ENCODE measurements around the gene JADE2. TPM values are rescaled to one million over a fixed set of nuclear protein-coding genes. Genes with fewer than 3 reads are reported as not detected.
"Not testable (repeated sequence)": the region's sequence is repeated elsewhere in the genome, so short reads cannot be mapped to it uniquely, and the experiment has no call there.

The JADE2 gene
- total RNA-seq, 8 experiments from 2014 or later, result 0.46 to 20.7 (median 7.6) TPM

DNA sequence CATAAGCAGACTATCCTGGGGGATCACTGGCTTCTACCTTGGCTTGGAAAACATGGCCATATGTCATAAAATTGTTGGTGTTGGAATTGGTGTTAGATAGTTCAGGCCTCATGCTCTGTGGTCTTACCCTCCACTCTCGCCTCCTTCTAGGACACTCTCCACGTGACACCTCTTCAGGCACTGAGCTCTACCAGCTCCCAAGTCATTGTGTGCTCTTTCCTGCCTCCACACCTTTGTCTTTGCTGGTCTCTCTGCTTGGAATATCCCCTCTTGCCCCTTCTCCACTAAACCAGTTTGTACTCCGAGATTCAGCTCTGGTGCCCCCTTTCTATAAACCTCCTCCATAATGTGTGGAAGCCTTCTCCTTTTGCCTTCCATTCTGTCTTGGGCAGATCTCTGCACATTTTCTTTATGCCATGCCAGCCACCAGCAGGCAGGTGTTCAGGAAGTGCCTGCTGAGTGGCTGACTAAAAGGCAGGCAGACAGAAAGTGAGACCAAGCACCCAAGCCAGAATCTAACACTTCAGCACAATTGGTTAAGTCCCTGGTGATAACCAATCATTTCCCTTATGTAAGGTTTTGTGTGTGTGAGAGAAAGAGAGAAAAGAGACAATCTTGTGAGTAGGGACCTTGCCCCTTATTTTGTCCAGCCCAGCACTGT is 69.5 kb downstream of the JADE2 start:
- H3K4me3 ChIP-seq, result no peak overlapping the region
- no peak overlapping the region for H3K27ac ChIP-seq
- ATAC-seq (replicated peaks in 6 of 8), result no peak
- in situ Hi-C loops (cut with MboI; ENCODE audit: low pct_unique_long_range_greater_than_20kb in 2 of 9, low sequenced_read_pairs in 9 of 9, unreplicated experiment in 9 of 9), result loop anchor here in 3 of 9 experiments (10.0 to 25.0 kb wide), 4 partner anchors 208 to 408 kb away; partner anchors contain the start of gene SKP1 (in 2 of the 3)
- whole genome bisulfite sequencing, 10 experiments, result 50 to 100% (median 75%) methylated on average over 1 to 2 of the region's 3 CpGs; no CpG with 5 or more reads in 3 of the 10 experiments
- no peaks in the 10 kb centered on the region for H3K4me1 ChIP-seq (replicated peaks in 1 of 2)

DNA sequence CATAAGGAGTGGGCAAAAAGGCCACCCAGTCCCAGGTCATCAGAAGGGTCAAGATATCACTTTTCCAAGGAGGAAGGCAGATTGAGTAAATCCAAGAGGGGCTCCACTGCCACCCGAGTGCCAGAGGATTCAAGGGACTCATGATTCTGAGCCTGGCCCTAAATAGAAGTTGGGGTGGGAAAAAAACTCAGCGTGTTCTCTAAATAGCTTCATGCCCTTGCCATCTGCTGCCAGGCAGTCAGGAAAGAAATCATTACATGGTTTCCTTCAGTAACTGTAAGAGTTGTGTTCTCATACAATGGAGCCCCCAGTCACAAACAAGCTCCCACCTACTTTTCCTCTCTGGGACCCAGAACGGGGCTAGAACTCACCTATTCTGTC is 70.0 kb downstream of the JADE2 start:
- WGBS, 10 experiments, result 0 to 83% (median 53%) methylated on average over 1 to 2 of the region's 3 CpGs; no CpG with 5 or more reads in 4 of the 10 experiments
- in situ Hi-C loops (cut with MboI; ENCODE audit: low pct_unique_long_range_greater_than_20kb in 2 of 9, low sequenced_read_pairs in 9 of 9, unreplicated experiment in 9 of 9), result loop anchor here in 3 of 9 experiments (10.0 to 25.0 kb wide), 4 partner anchors 208 to 408 kb away; partner anchors contain the start of gene SKP1 (in 2 of the 3)
- ATAC-seq (replicated peaks in 6 of 8), result no peak

DNA sequence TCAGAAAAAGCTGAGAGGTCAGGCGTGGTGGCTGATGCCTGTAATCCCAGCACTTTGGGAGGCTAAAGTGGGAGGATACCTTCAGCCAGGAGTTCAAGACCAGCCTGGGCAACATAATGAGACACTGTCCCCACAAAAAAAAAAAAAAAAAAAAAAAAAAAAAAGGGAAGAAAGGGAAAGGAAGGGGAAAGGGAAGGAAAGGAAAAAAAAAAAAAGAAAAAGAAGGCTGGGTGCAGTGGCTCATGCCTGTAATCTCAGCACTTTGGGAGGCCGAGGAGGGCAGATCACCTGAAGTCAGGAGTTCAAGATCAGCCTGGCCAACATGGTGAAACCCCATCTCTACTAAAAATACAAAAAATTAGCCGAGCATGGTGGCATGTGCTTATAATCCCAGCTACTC is 74.3 kb downstream of the JADE2 start:
- not testable (repeated sequence) for H3K4me3 ChIP-seq; H3K27ac ChIP-seq; H3K4me1 ChIP-seq (replicated peaks in 1 of 2); ATAC-seq (replicated peaks in 6 of 8)
- in situ Hi-C loops (cut with MboI; ENCODE audit: low pct_unique_long_range_greater_than_20kb in 2 of 9, low sequenced_read_pairs in 9 of 9, unreplicated experiment in 9 of 9), result loop anchor here in 3 of 9 experiments (10.0 to 25.0 kb wide), 4 partner anchors 213 to 413 kb away; partner anchors contain the start of gene SKP1 (in 2 of the 3)
- WGBS, 10 experiments, result 86 to 100% (median 92%) methylated on average over 1 to 3 of the region's 3 CpGs; no CpG with 5 or more reads in 1 of the 10 experiments

More for the DNA sequence above, 70.0 kb downstream of the JADE2 start:
- H3K4me3 ChIP-seq, result no peak overlapping the region
- no peaks in the 10 kb centered on the region for H3K4me1 ChIP-seq (replicated peaks in 1 of 2)
- no peak overlapping the region for H3K27ac ChIP-seq

DNA sequence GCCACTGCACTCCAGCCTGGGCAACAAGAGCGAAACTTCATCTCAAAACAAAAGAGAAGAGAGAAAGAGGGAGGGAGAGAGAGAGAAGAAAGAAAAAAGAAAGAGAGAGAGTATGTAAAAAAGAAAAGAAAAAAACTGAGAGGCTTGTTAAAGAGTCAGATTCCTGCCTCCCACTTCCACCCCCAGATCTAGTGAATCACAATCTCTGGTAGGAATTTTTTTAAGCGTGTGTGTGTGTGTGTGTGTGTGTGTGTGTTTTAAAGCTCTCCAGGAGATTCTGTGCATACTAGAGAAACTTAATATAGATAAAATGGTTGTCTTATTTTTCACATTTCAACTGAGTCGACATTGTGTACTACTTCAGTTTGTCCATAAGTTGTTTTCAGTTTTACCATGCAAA is 75.1 kb downstream of the JADE2 start:
- no peak overlapping the region for H3K4me3 ChIP-seq
- WGBS, 10 experiments, result 31 to 100% (median 72%) methylated on average over 1 to 3 of the region's 3 CpGs
- H3K27ac ChIP-seq, result no peak overlapping the region
- in situ Hi-C loops (cut with MboI; ENCODE audit: low pct_unique_long_range_greater_than_20kb in 2 of 9, low sequenced_read_pairs in 9 of 9, unreplicated experiment in 9 of 9), result no loop called here
- H3K4me1 ChIP-seq (replicated peaks in 1 of 2), result no peaks in the 10 kb centered on the region
- ATAC-seq (replicated peaks in 6 of 8), result no peak

DNA sequence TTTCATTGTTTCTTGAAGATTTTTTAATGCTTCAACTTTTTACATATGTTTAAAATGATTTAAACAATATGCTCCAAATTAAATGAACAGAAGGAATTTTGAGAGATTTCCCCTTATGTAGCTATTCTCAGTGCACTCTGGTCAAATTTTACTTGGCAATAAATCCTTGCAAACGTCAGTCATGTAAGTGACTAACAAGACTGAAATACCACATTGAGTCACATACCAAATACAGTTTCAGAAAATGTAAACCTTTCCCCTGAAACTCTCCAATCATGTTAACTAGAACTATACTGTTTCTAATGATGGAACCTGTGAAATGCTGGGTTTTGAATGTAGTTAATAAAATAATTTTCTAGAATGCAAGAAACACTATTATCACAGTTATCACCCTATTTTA is 77.6 kb downstream of the JADE2 start:
- ATAC-seq (replicated peaks in 6 of 8), result no peak
- no peak overlapping the region for H3K27ac ChIP-seq
- H3K4me3 ChIP-seq, result no peak overlapping the region
- no peaks in the 10 kb centered on the region for H3K4me1 ChIP-seq (replicated peaks in 1 of 2)
- in situ Hi-C loops (cut with MboI; ENCODE audit: low pct_unique_long_range_greater_than_20kb in 2 of 9, low sequenced_read_pairs in 9 of 9, unreplicated experiment in 9 of 9), result no loop called here
- WGBS, 10 experiments, result 10 to 100% (median 86%) methylated on average over 1 of the region's 1 CpG; no CpG with 5 or more reads in 3 of the 10 experiments

DNA sequence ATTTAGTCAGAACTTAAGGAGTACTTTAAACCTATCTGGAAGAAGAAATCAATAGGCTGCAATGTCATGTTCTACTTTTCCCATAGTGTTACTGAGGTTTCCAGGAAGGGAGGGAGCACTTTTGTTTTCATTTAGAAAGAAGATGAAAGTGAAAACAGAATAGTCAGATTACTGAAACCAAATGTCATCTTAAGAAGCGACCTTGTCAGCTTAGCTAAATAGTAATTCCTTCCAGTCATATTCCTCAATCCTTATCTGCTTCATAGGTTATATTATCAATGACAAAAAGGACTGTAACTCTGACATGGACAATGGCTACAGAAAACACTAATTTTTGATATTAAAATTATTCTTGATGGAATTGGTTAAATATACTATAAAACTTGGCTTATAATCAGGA is 79.4 kb downstream of the JADE2 start:
- 0 to 100% (median 100%) methylated on average over 1 of the region's 1 CpG; no CpG with 5 or more reads in 1 of the 10 experiments for WGBS, 10 experiments
- peak in 1 of 8 experiments; percentile 23 for ATAC-seq (replicated peaks in 6 of 8)
- Histone ChIP-seq H3K27ac (no peak overlapping the region), H3K4me1 (replicated peaks in 1 of 2) (no peaks in the 10 kb centered on the region), H3K4me3 (no peak overlapping the region)
- in situ Hi-C loops (cut with MboI; ENCODE audit: low pct_unique_long_range_greater_than_20kb in 2 of 9, low sequenced_read_pairs in 9 of 9, unreplicated experiment in 9 of 9), result no loop called here

DNA sequence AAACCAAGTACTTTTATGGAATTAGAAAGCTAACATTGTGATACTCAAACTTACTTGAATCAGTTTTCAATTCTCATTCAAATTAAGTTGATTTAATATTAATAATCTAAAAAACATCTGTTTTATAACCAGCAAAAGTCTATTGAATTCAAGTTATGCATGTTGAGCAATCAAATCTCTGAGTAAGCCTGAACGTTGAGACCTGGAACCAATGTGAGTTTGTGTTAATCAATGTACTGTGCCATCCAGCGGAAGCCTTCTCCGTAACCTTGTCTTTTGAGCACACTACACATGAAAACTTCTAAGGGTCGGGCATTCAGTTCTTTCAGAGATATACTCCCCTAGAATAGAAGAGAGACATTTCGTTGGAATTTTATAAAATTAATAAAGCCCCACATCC is 81.3 kb downstream of the JADE2 start:
- ATAC-seq (replicated peaks in 6 of 8), result no peak
- 17 to 98% (median 82%) methylated on average over 1 to 5 of the region's 5 CpGs; no CpG with 5 or more reads in 1 of the 10 experiments for WGBS, 10 experiments
- no peak overlapping the region for H3K27ac ChIP-seq
- in situ Hi-C loops (cut with MboI; ENCODE audit: low pct_unique_long_range_greater_than_20kb in 2 of 9, low sequenced_read_pairs in 9 of 9, unreplicated experiment in 9 of 9), result no loop called here
- H3K4me1 ChIP-seq (replicated peaks in 1 of 2), result no peaks in the 10 kb centered on the region
- no peak overlapping the region for H3K4me3 ChIP-seq

DNA sequence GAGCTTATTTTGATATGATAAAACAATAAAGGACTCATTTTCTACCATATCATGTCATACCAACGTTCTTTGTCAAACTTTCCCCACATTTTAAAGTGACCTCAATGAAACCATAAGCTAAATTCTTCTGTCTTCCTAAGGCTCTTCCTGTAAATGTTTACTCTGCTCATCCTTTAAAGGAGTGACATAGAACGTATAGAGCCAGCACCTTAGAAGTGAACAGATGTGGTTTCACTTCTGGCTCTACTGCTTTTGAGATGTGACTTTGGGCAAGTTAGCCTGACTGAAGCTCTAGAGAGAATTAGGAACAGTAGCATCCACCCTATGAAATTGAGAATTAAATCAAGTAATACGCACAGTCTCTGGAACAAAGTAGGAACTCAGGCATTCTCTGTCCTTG is 83.1 kb downstream of the JADE2 start:
- no peak overlapping the region for H3K27ac ChIP-seq
- H3K4me1 ChIP-seq (replicated peaks in 1 of 2), result no peaks in the 10 kb centered on the region
- no peak for ATAC-seq (replicated peaks in 6 of 8)
- no peak overlapping the region for H3K4me3 ChIP-seq
- WGBS, 10 experiments, result 38 to 100% (median 95%) methylated on average over 1 to 3 of the region's 3 CpGs; no CpG with 5 or more reads in 3 of the 10 experiments
- in situ Hi-C loops (cut with MboI; ENCODE audit: low pct_unique_long_range_greater_than_20kb in 2 of 9, low sequenced_read_pairs in 9 of 9, unreplicated experiment in 9 of 9), result no loop called here

DNA sequence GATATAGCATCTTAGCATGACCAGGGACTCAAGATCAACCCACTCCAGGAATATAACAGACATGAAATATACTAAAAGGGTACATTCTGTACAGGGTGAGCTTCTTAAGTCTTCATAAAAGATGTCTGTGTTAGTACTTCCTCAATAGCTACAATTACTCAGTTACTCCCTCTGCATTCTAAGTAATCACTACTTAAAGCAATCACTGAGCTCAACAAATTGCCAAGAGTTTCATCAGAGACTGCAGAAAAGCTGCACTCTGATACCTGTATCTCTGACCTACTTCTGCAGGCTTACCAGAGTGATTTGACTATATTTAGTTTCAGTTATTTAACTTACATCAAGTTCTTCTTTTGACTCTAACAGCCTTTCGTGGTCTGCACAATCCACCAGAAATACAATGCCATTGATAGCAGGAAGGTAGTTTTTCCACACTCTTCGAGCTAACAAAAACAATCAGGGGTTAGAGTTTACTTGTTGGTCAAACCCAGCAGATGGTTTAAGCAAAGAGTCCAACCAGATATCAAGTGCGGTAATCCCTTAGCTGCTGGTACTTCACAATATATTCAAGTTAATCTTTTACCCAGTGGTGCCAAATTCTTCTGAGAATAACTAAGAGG is 83.9 kb downstream of the JADE2 start:
- Histone ChIP-seq H3K4me1 (replicated peaks in 1 of 2) (no peaks in the 10 kb centered on the region), H3K4me3 (no peak overlapping the region), H3K27ac (no peak overlapping the region)
- in situ Hi-C loops (cut with MboI; ENCODE audit: low pct_unique_long_range_greater_than_20kb in 2 of 9, low sequenced_read_pairs in 9 of 9, unreplicated experiment in 9 of 9), result no loop called here
- ATAC-seq (replicated peaks in 6 of 8), result peak in 1 of 8 experiments; percentile 28
- 71 to 100% (median 89%) methylated on average over 2 to 3 of the region's 3 CpGs; no CpG with 5 or more reads in 2 of the 10 experiments for WGBS, 10 experiments

DNA sequence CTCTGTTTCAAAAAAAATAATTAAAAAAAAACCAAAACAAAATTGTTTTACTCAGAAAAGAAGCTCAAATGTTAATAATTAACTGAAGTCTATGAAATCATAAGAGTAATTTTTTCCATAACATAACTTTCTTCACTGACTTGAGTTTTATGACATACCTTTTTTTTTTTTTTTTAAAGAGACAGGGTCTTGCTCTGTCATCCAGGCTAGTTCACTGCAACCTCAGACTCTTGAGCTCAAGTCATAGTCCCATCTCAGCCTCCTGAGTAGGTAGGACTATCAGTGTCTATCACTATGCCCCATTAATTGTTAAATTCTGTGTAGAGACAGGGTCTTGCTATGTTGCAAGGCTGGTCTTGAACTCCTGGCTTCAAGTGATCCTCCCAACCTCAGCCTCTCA is 85.3 kb downstream of the JADE2 start:
- no peaks in the 10 kb centered on the region for H3K4me1 ChIP-seq (replicated peaks in 1 of 2)
- no peak for ATAC-seq (replicated peaks in 6 of 8)
- in situ Hi-C loops (cut with MboI; ENCODE audit: low pct_unique_long_range_greater_than_20kb in 2 of 9, low sequenced_read_pairs in 9 of 9, unreplicated experiment in 9 of 9), result no loop called here
- H3K27ac ChIP-seq, result no peak overlapping the region
- H3K4me3 ChIP-seq, result no peak overlapping the region

DNA sequence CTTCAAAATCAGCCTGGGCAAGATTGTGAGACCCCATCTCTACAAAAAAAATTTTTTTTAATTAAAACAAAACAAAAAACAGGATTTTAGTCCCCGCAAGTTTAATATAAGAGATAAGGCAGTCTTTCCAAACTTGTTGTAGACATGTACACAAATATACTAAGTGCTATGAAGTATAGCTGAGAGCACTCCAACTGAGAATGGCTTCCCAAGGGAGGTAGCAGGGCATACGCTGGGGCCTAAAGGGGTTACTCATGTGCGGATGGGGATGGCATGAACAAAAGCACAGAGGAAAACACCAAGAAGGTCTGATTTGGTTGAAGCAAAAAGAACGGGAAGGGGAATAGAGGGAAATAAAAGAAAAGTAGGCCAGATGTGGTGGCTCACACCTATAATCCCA is 86.0 kb downstream of the JADE2 start:
- no peak for ATAC-seq (replicated peaks in 6 of 8)
- in situ Hi-C loops (cut with MboI; ENCODE audit: low pct_unique_long_range_greater_than_20kb in 2 of 9, low sequenced_read_pairs in 9 of 9, unreplicated experiment in 9 of 9), result no loop called here
- 67 to 100% (median 99%) methylated on average over 1 to 4 of the region's 4 CpGs for WGBS, 10 experiments
- Histone ChIP-seq H3K4me1 (replicated peaks in 1 of 2) (no peaks in the 10 kb centered on the region), H3K4me3 (no peak overlapping the region), H3K27ac (no peak overlapping the region)

DNA sequence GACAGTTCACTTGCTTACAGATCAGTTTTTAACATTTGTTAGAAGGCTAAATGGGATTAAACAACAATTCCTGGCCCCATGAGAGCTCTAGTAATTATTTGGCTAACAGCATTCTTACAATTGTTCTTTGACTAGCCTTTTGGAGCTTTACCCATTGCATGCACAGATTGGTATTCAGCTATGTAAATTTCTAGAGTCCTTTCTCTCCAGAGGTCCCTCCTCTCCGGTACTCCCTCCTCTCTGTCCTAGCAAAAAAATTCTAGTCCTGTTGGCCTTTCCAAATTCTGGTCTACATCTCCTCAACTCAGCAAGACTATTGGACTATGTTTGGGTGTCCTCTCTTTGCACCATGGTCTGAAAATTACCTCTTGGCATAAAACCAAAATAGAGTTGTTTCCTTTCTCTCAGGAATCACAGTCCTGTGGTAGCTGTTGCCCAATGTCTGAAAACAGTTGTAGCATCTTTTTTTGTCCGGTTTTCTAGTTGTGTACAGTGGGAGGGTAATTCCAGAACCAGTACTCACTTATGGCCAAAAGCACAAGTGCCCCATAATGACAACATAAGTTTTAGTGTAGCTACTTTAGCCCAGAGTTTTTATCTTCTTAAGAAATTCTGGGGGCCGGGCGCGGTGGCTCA is 89.1 kb downstream of the JADE2 start:
- Histone ChIP-seq H3K4me3 (no peak overlapping the region), H3K27ac (no peak overlapping the region), H3K4me1 (replicated peaks in 1 of 2) (no peaks in the 10 kb centered on the region)
- ATAC-seq (replicated peaks in 6 of 8), result peak in 2 of 8 experiments; percentile 48 to 74
- WGBS, 10 experiments, result 50 to 86% (median 83%) methylated on average over 1 to 5 of the region's 5 CpGs; no CpG with 5 or more reads in 4 of the 10 experiments
- in situ Hi-C loops (cut with MboI; ENCODE audit: low pct_unique_long_range_greater_than_20kb in 2 of 9, low sequenced_read_pairs in 9 of 9, unreplicated experiment in 9 of 9), result no loop called here

DNA sequence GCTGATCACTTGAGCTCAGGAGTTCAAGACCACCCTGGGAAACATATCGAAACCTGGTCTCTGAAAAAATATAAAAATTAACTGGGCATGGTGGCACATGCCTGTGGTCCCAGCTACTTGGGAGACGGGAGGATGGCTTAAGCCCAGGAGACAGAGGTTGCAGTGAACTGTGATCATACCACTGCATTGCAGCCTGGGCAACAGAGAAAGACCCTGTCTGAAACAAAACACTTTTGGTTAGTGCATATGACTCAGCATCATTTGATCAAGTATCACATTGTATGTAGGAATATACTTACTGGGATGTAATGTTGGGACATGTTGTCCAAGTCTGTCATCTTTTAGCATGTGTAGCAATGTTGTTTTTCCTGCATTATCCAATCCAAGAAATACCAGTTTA is 95.2 kb downstream of the JADE2 start:
- 67 to 100% (median 92%) methylated on average over 1 to 2 of the region's 2 CpGs; no CpG with 5 or more reads in 7 of the 10 experiments for WGBS, 10 experiments
- Histone ChIP-seq H3K4me3 (no peak overlapping the region), H3K4me1 (replicated peaks in 1 of 2) (no peaks in the 10 kb centered on the region), H3K27ac (no peak overlapping the region)
- in situ Hi-C loops (cut with MboI; ENCODE audit: low pct_unique_long_range_greater_than_20kb in 2 of 9, low sequenced_read_pairs in 9 of 9, unreplicated experiment in 9 of 9), result no loop called here
- ATAC-seq (replicated peaks in 6 of 8), result no peak
